ENCODE measurements around the gene PI4K2A. TPM values are rescaled to one million over a fixed set of nuclear protein-coding genes. Genes with fewer than 3 reads are reported as not detected.

Gene PI4K2A
- total and polyA plus RNA-seq, 2 of the 13 experiments (the other 11 are each of a cell fraction or from before 2014, with no cell fraction given) = 10.9 to 14.3 TPM

DNA sequence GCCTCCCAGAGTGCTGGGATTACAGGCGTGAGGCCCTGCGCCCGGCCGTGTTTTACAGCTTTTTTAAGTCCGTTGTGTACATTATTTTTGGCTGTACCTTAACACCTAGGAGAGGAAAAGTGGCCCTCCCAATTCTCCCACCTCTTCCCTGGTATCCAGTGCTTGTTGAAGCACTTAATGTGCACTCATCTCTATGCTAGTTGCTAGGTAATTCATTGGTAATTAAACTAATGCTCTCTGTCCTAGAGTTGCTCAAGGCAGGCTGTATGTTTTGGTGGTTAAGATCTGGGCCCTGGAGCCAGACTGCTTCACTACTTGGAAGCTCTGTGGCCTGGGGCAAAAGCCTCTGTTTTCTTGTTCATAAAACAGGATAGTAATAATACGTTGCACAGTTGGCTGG is 27.0 kb downstream of the PI4K2A start (continued):
- TF ChIP-seq, protein P1, sequence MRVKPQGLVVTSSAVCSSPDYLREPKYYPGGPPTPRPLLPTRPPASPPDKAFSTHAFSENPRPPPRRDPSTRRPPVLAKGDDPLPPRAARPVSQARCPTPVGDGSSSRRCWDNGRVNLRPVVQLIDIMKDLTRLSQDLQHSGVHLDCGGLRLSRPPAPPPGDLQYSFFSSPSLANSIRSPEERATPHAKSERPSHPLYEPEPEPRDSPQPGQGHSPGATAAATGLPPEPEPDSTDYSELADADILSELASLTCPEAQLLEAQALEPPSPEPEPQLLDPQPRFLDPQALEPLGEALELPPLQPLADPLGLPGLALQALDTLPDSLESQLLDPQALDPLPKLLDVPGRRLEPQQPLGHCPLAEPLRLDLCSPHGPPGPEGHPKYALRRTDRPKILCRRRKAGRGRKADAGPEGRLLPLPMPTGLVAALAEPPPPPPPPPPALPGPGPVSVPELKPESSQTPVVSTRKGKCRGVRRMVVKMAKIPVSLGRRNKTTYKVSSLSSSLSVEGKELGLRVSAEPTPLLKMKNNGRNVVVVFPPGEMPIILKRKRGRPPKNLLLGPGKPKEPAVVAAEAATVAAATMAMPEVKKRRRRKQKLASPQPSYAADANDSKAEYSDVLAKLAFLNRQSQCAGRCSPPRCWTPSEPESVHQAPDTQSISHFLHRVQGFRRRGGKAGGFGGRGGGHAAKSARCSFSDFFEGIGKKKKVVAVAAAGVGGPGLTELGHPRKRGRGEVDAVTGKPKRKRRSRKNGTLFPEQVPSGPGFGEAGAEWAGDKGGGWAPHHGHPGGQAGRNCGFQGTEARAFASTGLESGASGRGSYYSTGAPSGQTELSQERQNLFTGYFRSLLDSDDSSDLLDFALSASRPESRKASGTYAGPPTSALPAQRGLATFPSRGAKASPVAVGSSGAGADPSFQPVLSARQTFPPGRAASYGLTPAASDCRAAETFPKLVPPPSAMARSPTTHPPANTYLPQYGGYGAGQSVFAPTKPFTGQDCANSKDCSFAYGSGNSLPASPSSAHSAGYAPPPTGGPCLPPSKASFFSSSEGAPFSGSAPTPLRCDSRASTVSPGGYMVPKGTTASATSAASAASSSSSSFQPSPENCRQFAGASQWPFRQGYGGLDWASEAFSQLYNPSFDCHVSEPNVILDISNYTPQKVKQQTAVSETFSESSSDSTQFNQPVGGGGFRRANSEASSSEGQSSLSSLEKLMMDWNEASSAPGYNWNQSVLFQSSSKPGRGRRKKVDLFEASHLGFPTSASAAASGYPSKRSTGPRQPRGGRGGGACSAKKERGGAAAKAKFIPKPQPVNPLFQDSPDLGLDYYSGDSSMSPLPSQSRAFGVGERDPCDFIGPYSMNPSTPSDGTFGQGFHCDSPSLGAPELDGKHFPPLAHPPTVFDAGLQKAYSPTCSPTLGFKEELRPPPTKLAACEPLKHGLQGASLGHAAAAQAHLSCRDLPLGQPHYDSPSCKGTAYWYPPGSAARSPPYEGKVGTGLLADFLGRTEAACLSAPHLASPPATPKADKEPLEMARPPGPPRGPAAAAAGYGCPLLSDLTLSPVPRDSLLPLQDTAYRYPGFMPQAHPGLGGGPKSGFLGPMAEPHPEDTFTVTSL (CRISPR knock-in tag; IDR thresholded peaks at IDR 0.05; ENCODE audit: borderline replicate concordance) = no peak
- TF ChIP-seq, protein P2, sequence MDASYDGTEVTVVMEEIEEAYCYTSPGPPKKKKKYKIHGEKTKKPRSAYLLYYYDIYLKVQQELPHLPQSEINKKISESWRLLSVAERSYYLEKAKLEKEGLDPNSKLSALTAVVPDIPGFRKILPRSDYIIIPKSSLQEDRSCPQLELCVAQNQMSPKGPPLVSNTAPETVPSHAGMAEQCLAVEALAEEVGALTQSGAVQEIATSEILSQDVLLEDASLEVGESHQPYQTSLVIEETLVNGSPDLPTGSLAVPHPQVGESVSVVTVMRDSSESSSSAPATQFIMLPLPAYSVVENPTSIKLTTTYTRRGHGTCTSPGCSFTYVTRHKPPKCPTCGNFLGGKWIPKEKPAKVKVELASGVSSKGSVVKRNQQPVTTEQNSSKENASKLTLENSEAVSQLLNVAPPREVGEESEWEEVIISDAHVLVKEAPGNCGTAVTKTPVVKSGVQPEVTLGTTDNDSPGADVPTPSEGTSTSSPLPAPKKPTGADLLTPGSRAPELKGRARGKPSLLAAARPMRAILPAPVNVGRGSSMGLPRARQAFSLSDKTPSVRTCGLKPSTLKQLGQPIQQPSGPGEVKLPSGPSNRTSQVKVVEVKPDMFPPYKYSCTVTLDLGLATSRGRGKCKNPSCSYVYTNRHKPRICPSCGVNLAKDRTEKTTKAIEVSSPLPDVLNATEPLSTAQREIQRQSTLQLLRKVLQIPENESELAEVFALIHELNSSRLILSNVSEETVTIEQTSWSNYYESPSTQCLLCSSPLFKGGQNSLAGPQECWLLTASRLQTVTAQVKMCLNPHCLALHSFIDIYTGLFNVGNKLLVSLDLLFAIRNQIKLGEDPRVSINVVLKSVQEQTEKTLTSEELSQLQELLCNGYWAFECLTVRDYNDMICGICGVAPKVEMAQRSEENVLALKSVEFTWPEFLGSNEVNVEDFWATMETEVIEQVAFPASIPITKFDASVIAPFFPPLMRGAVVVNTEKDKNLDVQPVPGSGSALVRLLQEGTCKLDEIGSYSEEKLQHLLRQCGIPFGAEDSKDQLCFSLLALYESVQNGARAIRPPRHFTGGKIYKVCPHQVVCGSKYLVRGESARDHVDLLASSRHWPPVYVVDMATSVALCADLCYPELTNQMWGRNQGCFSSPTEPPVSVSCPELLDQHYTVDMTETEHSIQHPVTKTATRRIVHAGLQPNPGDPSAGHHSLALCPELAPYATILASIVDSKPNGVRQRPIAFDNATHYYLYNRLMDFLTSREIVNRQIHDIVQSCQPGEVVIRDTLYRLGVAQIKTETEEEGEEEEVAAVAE (CRISPR knock-in tag; IDR thresholded peaks at IDR 0.05; ENCODE audit: borderline replicate concordance) = no peak
- no peak for TF ChIP-seq EEA1 (CRISPR knock-in tag; IDR thresholded peaks at IDR 0.05; ENCODE audit: borderline replicate concordance)
- TF ChIP-seq ZNF224 (CRISPR knock-in tag; IDR thresholded peaks at IDR 0.05) = no peak
- TF ChIP-seq MAFK (conservative IDR thresholded peaks at IDR 0.05 in 1 of 2, IDR thresholded peaks at IDR 0.05 in 1 of 2; ENCODE audit: low read length in 2 of 2) = no peak
- TF ChIP-seq NFE2 (CRISPR knock-in tag; IDR thresholded peaks at IDR 0.05) = no peak
- TF ChIP-seq, protein P3, sequence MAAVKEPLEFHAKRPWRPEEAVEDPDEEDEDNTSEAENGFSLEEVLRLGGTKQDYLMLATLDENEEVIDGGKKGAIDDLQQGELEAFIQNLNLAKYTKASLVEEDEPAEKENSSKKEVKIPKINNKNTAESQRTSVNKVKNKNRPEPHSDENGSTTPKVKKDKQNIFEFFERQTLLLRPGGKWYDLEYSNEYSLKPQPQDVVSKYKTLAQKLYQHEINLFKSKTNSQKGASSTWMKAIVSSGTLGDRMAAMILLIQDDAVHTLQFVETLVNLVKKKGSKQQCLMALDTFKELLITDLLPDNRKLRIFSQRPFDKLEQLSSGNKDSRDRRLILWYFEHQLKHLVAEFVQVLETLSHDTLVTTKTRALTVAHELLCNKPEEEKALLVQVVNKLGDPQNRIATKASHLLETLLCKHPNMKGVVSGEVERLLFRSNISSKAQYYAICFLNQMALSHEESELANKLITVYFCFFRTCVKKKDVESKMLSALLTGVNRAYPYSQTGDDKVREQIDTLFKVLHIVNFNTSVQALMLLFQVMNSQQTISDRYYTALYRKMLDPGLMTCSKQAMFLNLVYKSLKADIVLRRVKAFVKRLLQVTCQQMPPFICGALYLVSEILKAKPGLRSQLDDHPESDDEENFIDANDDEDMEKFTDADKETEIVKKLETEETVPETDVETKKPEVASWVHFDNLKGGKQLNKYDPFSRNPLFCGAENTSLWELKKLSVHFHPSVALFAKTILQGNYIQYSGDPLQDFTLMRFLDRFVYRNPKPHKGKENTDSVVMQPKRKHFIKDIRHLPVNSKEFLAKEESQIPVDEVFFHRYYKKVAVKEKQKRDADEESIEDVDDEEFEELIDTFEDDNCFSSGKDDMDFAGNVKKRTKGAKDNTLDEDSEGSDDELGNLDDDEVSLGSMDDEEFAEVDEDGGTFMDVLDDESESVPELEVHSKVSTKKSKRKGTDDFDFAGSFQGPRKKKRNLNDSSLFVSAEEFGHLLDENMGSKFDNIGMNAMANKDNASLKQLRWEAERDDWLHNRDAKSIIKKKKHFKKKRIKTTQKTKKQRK (IDR thresholded peaks at IDR 0.05; ENCODE audit: low read length) = no peak
- TF ChIP-seq RFX3 (CRISPR knock-in tag; IDR thresholded peaks at IDR 0.05) = no peak
- no peak for TF ChIP-seq SIN3B (IDR thresholded peaks at IDR 0.05; ENCODE audit: low read length)
- TF ChIP-seq, protein P4, sequence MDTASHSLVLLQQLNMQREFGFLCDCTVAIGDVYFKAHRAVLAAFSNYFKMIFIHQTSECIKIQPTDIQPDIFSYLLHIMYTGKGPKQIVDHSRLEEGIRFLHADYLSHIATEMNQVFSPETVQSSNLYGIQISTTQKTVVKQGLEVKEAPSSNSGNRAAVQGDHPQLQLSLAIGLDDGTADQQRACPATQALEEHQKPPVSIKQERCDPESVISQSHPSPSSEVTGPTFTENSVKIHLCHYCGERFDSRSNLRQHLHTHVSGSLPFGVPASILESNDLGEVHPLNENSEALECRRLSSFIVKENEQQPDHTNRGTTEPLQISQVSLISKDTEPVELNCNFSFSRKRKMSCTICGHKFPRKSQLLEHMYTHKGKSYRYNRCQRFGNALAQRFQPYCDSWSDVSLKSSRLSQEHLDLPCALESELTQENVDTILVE (CRISPR knock-in tag; IDR thresholded peaks at IDR 0.05) = no peak
